Measurements from ENCODE around the gene RHOB. TPM values are rescaled to one million over a fixed set of nuclear protein-coding genes. Genes with fewer than 3 reads are reported as not detected.

The RHOB gene
- 1,000 to 10,000 TPM in 3 of 4 donors, 100 to 1,000 TPM in 1; 809 to 1,532 (median 1,203) TPM for total RNA-seq

GRCh38 chr2:20446917-20447436 lies at the start of gene RHOB:
Gene RHOB (plus strand): TSS chr2:20447074. CDS start chr2:20447466, 392 bp downstream.
- H3K36me3 ChIP-seq: peaks cover 15 to 26% (median 18%) of the 10 kb centered on the region in 4 donors
- WGBS: 0% methylated on average over 20 of the region's 60 CpGs
- H3K27me3 ChIP-seq: no peaks in the 10 kb centered on the region
- H3K4me1 ChIP-seq: peaks cover 25 to 55% (median 51%) of the 10 kb centered on the region in 4 donors
- peak in 1 of 2 donors; percentile 98 for TF ChIP-seq POLR2AphosphoS5 (IDR thresholded peaks at IDR 0.05)
- TF ChIP-seq, protein P1, sequence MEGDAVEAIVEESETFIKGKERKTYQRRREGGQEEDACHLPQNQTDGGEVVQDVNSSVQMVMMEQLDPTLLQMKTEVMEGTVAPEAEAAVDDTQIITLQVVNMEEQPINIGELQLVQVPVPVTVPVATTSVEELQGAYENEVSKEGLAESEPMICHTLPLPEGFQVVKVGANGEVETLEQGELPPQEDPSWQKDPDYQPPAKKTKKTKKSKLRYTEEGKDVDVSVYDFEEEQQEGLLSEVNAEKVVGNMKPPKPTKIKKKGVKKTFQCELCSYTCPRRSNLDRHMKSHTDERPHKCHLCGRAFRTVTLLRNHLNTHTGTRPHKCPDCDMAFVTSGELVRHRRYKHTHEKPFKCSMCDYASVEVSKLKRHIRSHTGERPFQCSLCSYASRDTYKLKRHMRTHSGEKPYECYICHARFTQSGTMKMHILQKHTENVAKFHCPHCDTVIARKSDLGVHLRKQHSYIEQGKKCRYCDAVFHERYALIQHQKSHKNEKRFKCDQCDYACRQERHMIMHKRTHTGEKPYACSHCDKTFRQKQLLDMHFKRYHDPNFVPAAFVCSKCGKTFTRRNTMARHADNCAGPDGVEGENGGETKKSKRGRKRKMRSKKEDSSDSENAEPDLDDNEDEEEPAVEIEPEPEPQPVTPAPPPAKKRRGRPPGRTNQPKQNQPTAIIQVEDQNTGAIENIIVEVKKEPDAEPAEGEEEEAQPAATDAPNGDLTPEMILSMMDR (IDR thresholded peaks at IDR 0.05): no peak
- TF ChIP-seq POLR2A (IDR thresholded peaks at IDR 0.05; ENCODE audit: low read depth): peak; percentile 100
- H3K27ac ChIP-seq (replicated peaks in 1 of 4): peak within 1 kb of the TSS; percentile 94 to 100 (median 98)
- no peaks in the 10 kb centered on the region for H3K9me3 ChIP-seq
- intact Hi-C loops (cut with DNase I): no loop called here
- peak within 1 kb of the TSS; percentile 73 to 99 (median 78) for H3K4me3 ChIP-seq
- peak; percentile 100 for DNase-seq (ENCODE audit: extremely low spot score)

GRCh38 chr2:20397811-20398447 lies 48.9 kb upstream of the RHOB start:
- no peaks in the 10 kb centered on the region for H3K36me3 ChIP-seq
- DNase-seq (ENCODE audit: extremely low spot score): no peak
- no peak overlapping the region for H3K27ac ChIP-seq (replicated peaks in 1 of 4)
- WGBS: 84% methylated on average over 5 of the region's 5 CpGs
- no peaks in the 10 kb centered on the region for H3K27me3 ChIP-seq
- TF ChIP-seq POLR2AphosphoS5 (IDR thresholded peaks at IDR 0.05): no peak
- TF ChIP-seq, protein P1 (IDR thresholded peaks at IDR 0.05): no peak
- no peak for TF ChIP-seq EP300 (IDR thresholded peaks at IDR 0.05)
- TF ChIP-seq POLR2A (IDR thresholded peaks at IDR 0.05; ENCODE audit: low read depth): no peak
- no peaks in the 10 kb centered on the region for H3K9me3 ChIP-seq
- H3K4me1 ChIP-seq: peaks cover 0 to 34% (median 30%) of the 10 kb centered on the region in 4 donors
- intact Hi-C loops (cut with DNase I): loop anchor here (5.0 kb wide), 1 partner anchor 244 kb away; no protein-coding TSS in a partner anchor
- H3K4me3 ChIP-seq: no peak overlapping the region

GRCh38 chr2:20398956-20399567 lies 47.8 kb upstream of the RHOB start:
- intact Hi-C loops (cut with DNase I): loop anchor here (5.0 kb wide), 1 partner anchor 243 kb away; no protein-coding TSS in a partner anchor
- WGBS: 70% methylated on average over 7 of the region's 7 CpGs
- no peak overlapping the region for H3K4me3 ChIP-seq
- TF ChIP-seq POLR2AphosphoS5 (IDR thresholded peaks at IDR 0.05) (no peak), POLR2A (IDR thresholded peaks at IDR 0.05; ENCODE audit: low read depth) (no peak), EP300 (IDR thresholded peaks at IDR 0.05) (no peak)
- TF ChIP-seq, protein P1 (IDR thresholded peaks at IDR 0.05): no peak
- DNase-seq (ENCODE audit: extremely low spot score): no peak
- H3K27me3 ChIP-seq: no peaks in the 10 kb centered on the region
- no peaks in the 10 kb centered on the region for H3K9me3 ChIP-seq
- H3K4me1 ChIP-seq: peaks cover 0 to 41% (median 41%) of the 10 kb centered on the region in 4 donors
- no peaks in the 10 kb centered on the region for H3K36me3 ChIP-seq
- peak overlapping the region in 1 of 4 donors; percentile 21 for H3K27ac ChIP-seq (replicated peaks in 1 of 4)

DNA sequence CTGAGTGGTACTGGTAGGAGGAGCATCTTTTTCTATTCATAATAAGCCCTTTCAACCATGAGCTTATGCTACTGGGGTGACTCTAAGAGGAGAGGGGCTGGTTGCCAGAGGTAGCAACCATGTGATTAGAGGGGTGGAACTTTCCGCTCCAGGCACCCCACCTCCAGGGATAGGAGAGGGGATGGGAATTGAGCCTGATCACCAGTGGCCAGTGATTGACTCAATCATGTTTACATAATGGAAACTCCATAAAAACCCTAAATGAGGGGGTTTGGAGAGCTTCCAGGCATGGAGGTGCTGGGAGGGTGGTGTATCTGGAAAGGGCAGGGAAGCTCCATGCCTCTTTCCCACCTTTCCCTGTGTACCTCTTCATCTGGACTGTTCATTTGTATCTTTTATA lies 46.6 kb upstream of the RHOB start:
- H3K27ac ChIP-seq (replicated peaks in 1 of 4): peak overlapping the region; percentile 64 to 78 (median 74)

More for the DNA sequence above, 46.6 kb upstream of the RHOB start:
- H3K27me3 ChIP-seq: no peaks in the 10 kb centered on the region
- no peak for DNase-seq (ENCODE audit: extremely low spot score)
- no peak for TF ChIP-seq EP300 (IDR thresholded peaks at IDR 0.05)
- TF ChIP-seq POLR2AphosphoS5 (IDR thresholded peaks at IDR 0.05): no peak
- TF ChIP-seq, protein P1 (IDR thresholded peaks at IDR 0.05): no peak
- no peak for TF ChIP-seq POLR2A (IDR thresholded peaks at IDR 0.05; ENCODE audit: low read depth)
- H3K4me3 ChIP-seq: no peak overlapping the region
- H3K4me1 ChIP-seq: peaks cover 0 to 46% (median 44%) of the 10 kb centered on the region in 4 donors
- no peaks in the 10 kb centered on the region for H3K9me3 ChIP-seq
- no peaks in the 10 kb centered on the region for H3K36me3 ChIP-seq
- WGBS: 85% methylated on average over 1 of the region's 1 CpG
- intact Hi-C loops (cut with DNase I): loop anchor here (5.0 kb wide), 1 partner anchor 232 kb away; no protein-coding TSS in a partner anchor
